Left ventricle myocardium superior (tissue), 1 donor: ENCODE data around the gene MINDY4. TPM values are rescaled to one million over a fixed set of nuclear protein-coding genes. Genes with fewer than 3 reads are reported as not detected.
"Not testable (repeated sequence)": the region's sequence is repeated elsewhere in the genome, so short reads cannot be mapped to it uniquely, and the experiment has no call there.

Experiments used
- ATAC-seq: fragments of 200-7000 bp; cut with Tn5 transposase; one replicate; pipeline ENCODE4 v1.9.1; 2020; ENCODE audit warnings: mild to moderate bottlenecking, moderate library complexity
- DNase-seq: peaks from one replicate; pipeline ENCODE4 v3.0.0-alpha.2; 2020
- intact Hi-C: fragments of 100-400 bp; cut with micrococcal nuclease; formaldehyde crosslinking; loops from one replicate; pipeline ENCODE4 v1.11.0; 2022
- total RNA-seq: library from RNA; stranded (reverse); fragmentation: NEBNext Ultra II Directional; extraction: Animal tissue kit (Norgen Biotek cat#: 25700); gene quantifications from one replicate; pipeline ENCODE4 v1.2.1, GENCODE V29; 2021
- donor health status: DM: no; HTN: yes; CAD: no; lungs with severe emphysema.

MINDY4 gene
- total RNA-seq, 1 donor from 2014 or later, result 4.9 TPM

- peak; percentile 74 for ATAC-seq
- intact Hi-C loops, result no loop called here
- DNase-seq, result peak; percentile 63
Measured at GRCh38 chr7:30815951-30816644, 44.9 kb downstream of the MINDY4 start.

GRCh38 chr7:30816645-30817370, 45.6 kb downstream of the MINDY4 start:
- ATAC-seq, result no peak
- intact Hi-C loops, result no loop called here
- DNase-seq, result no peak

GRCh38 chr7:30817371-30817767, 46.2 kb downstream of the MINDY4 start:
- DNase-seq (no peak), ATAC-seq (peak; percentile 32)
- intact Hi-C loops, result no loop called here

- ATAC-seq (no peak), DNase-seq (no peak)
- intact Hi-C loops, result no loop called here
Measured at GRCh38 chr7:30824821-30825720, 53.9 kb downstream of the MINDY4 start.

- intact Hi-C loops, result no loop called here
- DNase-seq (no peak), ATAC-seq (no peak)
Measured at GRCh38 chr7:30826181-30826580, 55.0 kb downstream of the MINDY4 start.

- DNase-seq, result no peak
- no peak for ATAC-seq
- intact Hi-C loops, result no loop called here
Measured at GRCh38 chr7:30828591-30828990, 57.4 kb downstream of the MINDY4 start.

- ATAC-seq (no peak), DNase-seq (no peak)
- intact Hi-C loops, result no loop called here
Measured at GRCh38 chr7:30829471-30829870, 58.3 kb downstream of the MINDY4 start.

- DNase-seq (no peak), ATAC-seq (no peak)
- intact Hi-C loops, result no loop called here
Measured at GRCh38 chr7:30831227-30831626, 60.0 kb downstream of the MINDY4 start.

GRCh38 chr7:30831936-30832335, 60.7 kb downstream of the MINDY4 start:
- ATAC-seq (no peak), DNase-seq (no peak)
- intact Hi-C loops, result no loop called here

GRCh38 chr7:30834017-30834674, 62.9 kb downstream of the MINDY4 start:
- intact Hi-C loops, ATAC-seq, DNase-seq: not testable (repeated sequence)

GRCh38 chr7:30835396-30835915, 64.2 kb downstream of the MINDY4 start:
- ATAC-seq, result no peak
- intact Hi-C loops, result no loop called here
- DNase-seq, result no peak

GRCh38 chr7:30836991-30837390, 65.8 kb downstream of the MINDY4 start:
- no peak for ATAC-seq
- intact Hi-C loops, result no loop called here

GRCh38 chr7:30837581-30837980, 66.4 kb downstream of the MINDY4 start:
- intact Hi-C loops, result no loop called here
- ATAC-seq (no peak), DNase-seq (no peak)

More at GRCh38 chr7:30836991-30837390, 65.8 kb downstream of the MINDY4 start:
- no peak for DNase-seq

- ATAC-seq (no peak), DNase-seq (no peak)
- intact Hi-C loops, result no loop called here
Measured at GRCh38 chr7:30838008-30838407, 66.8 kb downstream of the MINDY4 start.

GRCh38 chr7:30840141-30841024, 69.2 kb downstream of the MINDY4 start:
- intact Hi-C loops, result no loop called here
- ATAC-seq (no peak), DNase-seq (no peak)

- intact Hi-C loops, result no loop called here
- DNase-seq (no peak), ATAC-seq (no peak)
Measured at GRCh38 chr7:30841025-30841735, 70.0 kb downstream of the MINDY4 start.

- no peak for ATAC-seq
- DNase-seq, result no peak
- intact Hi-C loops, result no loop called here
Measured at GRCh38 chr7:30841801-30842541, 70.8 kb downstream of the MINDY4 start.
